Activated CD8-positive, alpha-beta memory T cell treated with anti-CD3 and anti-CD28 coated beads for 48 hours (primary cell): Measurements from ENCODE around the gene VPS37D.
"Not testable (repeated sequence)": the region's sequence is repeated elsewhere in the genome, so short reads cannot be mapped to it uniquely, and the experiment has no call there.

ENCODE experiments used
- DNase-seq, 3 experiments: peaks; one replicate each; pipeline ENCODE4 v3.0.0-alpha.2; 2020; ENCODE audit warnings: low read depth in 2 of 3, low spot score in 2 of 3

The VPS37D gene

DNA sequence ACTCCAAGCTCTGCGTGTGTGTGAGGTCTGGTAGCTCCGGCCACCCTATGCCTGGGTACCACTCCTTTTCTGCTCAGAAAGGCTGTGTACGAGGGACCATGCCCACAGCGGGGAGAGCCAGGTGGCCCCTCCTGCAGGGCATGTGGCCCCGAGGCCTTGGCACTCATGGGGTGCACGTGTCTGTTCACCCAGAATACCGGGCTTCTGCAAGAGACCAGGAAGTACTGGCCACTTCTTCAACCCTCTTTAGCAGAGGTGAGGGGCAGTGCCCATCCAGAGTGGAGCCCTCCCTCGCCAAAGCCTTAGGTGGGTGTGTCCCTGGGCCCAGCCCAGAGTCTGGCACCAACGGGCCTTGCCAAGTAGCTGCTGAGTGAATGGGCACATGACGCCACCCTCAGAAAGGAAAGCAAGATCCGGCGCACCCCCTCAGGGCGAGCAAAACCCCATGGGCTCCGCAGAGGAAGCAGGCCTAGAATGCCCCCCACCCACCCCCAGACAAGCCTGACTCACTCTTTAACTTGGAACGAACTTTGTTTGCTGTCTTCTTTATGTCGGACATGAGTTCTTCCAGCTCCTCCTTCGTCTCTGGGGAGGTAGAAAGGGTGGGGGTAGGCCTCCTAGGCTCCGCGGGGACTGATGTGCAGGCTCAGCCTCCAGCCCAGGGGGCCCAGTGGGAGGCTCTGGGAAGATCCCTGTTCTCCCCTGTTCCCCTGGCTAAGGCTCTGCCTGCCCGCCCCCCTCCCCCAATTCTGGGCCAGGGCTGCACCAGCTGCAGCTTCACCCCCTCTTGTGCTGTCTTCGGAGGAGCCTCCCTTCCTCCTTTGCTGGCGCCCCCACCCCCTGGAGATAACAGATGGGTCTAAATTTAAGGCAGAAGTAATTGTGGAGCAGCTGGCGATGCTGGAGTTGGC is 37.3 kb downstream of the VPS37D start:
- no peak for DNase-seq

DNA sequence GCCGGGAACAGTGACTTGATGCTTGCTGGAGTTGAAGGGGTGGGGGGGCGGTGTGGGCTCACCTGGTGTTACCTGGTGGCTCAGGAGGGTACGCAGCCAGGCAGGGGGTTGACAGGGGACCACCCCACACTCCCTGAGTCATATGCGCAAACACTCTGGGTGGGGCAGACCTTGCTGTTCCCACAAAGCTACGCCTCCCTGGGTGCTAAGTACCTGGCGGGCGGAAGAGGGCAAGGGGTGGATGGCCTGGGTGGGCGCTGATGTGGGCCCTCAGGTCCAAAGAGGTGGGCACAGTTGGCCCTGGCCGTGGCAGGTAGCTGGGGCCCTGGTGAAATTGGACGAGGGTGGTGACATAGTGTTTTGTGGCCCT is 37.9 kb downstream of the VPS37D start:
- no peak for DNase-seq

DNA sequence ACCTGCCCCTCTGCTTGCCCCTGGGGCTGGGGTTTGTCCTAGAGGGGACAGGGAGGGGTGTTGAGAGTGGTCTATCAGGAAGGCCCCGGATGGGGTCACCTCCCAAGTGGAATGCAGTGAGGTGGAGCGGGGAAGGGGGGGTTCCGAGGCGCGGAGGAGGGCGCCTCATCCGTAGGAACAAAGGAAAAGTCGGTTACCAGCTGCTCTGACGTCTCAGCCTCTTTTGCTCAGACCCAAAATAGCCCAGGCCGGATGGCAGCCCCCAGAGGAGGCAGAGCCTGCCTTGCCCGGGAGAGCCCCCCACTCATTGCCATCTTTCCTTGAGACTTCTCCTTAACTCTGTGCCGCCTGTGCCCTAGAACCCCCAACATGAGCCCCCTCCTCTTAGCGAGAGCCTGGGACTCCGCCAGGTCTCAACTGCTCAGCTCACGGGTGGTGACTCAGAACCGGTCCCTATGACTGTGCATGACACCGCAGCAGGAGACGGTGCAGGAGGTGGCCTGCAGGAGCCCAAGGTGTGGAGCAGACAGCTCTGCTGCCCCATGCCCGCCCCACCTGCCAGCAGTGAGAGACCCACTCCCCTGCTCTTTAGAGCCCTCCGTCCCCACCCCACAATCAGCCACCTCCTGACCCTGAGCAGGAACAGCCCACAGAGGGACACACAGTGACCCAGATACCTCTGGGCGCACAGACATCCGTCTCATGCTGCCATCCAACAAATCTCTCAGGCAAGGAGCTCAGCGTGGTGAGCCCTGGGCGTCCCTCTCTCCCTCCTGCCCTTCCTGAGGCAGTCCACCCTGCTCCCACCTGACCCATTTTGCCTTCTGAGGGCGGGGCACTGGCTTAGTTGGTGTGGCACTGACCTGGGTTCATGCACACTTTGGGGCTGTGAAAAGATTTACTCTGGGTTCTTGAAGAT is 38.8 kb downstream of the VPS37D start:
- DNase-seq, result no peak

DNA sequence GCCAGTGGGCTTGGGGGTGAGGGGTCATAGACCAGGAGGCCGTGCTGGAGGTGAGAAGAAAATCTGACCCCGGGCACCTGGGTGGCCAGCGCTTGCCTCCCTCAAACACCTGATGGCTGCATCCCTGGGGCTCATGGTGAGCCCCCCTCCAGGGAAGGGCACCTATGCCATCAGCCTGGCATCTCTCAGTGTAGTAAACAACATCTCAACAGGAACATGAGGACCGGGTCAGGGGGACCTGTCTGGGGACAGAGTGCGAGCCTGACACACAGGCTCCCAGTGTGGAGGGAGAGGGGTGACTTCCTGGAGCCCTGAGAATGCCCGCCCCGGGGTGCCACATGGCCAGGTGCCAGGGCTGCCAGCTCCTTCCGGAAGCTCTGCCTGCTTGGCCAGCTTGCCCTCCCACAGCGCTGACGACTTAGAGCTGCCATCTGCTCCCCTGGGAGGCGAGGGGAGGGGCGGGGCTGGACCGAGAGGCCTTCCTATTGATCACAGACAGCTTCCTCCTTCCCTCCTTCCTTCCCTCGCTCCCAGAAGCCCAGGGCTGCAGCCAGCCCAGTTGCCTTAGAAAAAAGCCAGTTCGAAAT is 39.5 kb downstream of the VPS37D start:
- DNase-seq, result no peak

DNA sequence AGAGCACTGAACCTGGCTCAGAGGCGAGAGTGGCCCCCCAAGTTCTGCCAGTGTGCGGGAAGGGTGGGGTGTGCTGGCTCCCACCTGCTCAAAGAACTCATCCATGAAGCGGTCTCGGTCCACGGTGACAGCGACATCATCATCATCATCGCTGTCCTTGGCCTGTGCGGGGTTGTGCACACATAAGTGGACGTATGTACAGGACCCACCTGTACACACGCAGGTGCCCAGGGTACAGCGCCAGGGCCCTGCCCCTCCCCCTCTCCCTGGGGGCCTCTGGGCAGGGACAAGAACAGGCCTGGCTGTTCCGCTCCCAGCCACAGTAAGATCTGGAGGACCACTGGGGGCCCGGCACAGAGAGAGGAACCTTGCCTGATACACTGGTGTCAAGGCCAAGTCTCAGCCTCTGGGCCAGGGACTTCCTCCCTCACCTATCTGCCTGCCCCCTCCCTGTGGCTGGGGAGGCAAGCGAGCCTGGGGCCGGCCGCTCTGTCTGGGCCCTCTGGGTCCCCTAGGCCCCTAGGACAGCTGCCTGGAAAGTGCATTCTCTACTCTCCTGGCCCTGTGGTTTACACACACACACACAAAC is 41.4 kb downstream of the VPS37D start:
- DNase-seq, result no peak

DNA sequence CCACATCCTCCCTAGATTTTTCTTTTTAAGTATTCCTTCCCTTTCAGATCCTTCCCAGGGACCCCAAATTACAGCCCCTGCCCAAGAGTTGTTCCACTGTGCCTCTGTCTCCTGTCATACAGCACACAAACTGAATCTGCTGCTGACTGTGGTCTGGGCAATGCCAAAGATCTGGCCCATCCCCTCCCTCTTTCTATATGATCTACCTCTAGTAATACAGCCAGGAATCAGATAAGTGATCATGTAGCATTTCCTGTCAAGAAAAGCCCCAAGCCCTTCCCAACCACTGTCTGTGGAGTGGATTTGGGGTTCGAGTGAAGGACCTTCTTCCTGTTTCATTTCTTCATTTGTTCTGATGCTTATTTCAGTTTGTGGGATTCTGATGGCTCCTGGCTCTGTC is 45.1 kb downstream of the VPS37D start:
- DNase-seq, result no peak

DNA sequence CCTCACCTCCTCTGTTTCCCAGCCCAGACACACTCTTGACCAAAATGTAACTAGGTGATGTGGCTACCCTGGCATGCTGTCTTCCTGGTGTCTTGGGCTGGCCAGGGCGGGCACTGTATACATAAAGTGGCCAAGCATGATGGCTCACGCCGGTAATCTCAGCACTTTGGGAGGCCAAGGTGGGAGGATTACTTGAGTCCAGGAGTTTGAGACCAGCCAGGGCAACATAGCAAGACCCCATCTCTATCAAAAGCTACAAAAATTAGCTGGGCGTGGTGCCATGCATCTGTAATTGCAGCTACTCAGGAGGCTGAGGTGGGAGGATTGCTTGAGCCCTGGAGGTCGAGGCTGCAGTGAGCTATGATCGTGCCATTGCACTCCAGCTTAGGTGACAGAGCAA is 45.7 kb downstream of the VPS37D start:
- DNase-seq, result not testable (repeated sequence)

DNA sequence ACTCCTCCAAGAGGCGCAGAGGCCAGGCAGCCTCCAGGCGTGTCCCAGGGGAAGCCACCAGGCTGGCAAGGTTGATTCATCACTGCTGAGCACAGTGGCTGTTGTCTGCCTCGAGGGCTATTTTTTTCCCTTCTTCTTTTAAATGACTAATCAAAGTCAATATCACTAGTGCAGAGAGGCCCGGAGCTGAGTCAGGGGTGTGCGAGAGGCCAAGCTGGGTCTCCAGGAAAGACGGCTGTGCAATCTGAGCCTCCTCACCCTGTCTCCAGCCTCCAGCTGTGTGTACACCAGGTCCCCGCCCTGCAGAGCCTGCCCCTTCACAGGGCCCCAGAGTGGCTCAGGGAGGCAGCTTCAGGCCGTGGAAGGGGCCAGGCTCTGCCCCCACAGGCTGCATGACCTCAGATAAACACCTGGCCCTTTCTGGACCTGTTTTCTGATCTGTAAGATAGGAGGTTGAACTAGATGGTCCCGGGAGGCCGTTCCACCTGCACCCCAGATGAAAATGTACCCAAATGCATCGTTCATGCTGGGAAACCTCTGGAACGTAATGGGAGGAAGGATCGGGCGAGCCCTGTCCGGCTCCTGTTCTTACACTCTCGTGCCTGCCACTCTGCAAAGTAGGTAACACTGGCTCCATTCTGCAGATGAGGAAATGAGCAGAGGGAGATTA is 48.2 kb downstream of the VPS37D start:
- no peak for DNase-seq

DNA sequence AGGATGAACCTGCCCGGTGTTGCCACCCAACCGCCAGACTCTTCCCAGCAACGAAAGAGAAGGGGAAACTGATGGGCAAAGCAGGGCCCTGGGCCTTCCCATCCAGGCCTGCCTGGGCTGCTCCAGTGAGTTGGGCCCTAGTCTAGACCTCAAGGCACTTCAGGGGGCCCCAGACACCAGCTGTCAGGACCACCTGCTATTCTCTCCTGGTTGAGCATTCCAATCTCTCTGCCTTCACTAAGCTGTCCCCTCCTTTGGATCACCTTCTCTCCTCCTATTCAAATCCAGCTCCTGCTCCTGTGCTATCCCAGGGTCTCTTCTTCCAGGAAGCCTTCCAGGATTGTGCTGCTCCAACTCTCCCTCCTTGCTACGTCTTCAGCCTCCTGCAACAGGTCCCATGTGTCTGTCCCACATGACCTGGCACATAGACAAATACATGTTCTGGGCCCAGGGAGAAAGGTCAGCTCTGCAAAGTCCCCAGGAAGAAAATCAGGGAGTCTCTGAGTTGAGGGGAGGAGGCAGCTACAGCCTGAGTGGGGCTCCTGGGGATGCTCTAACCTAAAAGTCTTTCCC is 48.8 kb downstream of the VPS37D start:
- no peak for DNase-seq

DNA sequence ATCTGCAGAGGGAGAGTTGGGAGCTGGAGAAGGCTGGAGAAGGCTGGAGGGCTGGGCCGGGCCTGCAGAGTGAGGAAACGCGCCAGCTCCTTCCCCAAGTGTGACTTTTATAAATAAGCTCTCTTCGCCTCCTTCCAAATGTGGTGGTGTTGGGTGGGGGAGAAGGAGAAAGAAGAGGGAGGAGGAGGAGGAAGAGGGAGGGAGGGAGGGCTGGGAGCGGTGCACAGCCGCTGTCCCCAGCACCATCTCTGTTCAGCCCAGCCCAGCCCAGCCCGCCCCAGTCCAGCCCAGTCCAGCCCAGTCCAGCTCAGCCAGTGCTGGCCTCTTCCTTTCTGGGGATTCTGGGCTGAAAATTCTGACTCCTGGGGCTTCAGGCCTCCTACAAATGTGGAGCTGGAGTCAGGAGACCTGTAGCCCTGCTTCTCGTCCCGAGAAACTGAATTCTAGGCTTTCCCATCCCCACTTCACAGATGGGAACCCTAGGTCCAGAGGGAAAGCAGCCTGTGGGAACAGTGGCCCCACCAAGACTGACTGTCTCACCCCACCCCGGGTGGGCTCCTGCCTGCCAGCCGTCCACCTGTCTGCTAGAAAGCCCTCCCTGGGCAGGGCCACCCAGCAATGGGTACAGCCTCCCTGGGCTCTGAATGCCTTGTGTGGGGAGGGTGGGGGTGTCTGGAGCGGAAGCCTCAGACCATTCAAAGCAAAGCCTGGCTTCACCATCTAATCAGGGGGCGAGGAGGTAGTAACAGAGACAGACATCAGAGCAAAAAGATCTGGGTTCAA is 49.6 kb downstream of the VPS37D start:
- DNase-seq, result no peak

DNA sequence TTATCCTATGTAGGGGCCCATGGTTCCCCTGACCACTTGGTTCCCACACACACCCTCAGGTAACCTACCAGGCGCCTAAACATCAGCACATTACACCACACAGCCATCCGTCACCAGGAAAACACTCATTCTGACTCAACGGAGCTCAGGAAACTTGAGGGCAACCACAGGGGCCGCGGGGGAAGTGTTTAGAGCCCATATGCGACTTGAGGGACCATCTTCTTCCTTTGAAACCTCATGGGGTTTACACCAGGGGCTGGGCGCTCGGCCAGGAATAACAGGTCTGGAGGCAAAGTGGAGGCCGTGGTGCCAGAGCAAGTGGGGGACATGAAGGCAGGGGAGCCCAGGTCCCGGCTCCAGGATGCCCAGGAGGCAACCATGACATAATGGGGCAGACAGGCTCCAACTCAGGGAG is 50.4 kb downstream of the VPS37D start:
- peak; percentile 61 to 67 (median 64) for DNase-seq

DNA sequence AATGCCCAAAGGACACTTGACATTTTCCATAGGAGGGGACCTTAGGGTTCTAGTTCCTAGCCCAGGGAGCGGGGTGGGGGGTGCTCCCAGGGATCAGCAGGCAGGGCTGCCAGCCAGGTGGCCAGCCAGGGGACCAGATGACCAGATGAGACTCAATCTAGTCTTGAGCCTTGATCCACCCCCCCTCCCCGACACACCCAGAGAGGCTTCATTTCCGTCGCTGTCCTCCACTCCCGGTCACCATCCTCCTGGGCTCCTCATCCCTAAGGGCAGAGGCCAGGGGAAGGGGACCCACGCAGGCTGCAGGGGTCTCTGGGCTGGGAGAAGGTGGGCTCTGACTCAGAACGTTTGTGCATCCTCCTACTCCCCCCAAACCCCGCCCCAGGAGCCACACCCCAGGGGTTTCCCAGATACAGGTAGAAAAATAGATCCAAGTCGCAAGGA is 50.8 kb downstream of the VPS37D start:
- DNase-seq, result no peak

DNA sequence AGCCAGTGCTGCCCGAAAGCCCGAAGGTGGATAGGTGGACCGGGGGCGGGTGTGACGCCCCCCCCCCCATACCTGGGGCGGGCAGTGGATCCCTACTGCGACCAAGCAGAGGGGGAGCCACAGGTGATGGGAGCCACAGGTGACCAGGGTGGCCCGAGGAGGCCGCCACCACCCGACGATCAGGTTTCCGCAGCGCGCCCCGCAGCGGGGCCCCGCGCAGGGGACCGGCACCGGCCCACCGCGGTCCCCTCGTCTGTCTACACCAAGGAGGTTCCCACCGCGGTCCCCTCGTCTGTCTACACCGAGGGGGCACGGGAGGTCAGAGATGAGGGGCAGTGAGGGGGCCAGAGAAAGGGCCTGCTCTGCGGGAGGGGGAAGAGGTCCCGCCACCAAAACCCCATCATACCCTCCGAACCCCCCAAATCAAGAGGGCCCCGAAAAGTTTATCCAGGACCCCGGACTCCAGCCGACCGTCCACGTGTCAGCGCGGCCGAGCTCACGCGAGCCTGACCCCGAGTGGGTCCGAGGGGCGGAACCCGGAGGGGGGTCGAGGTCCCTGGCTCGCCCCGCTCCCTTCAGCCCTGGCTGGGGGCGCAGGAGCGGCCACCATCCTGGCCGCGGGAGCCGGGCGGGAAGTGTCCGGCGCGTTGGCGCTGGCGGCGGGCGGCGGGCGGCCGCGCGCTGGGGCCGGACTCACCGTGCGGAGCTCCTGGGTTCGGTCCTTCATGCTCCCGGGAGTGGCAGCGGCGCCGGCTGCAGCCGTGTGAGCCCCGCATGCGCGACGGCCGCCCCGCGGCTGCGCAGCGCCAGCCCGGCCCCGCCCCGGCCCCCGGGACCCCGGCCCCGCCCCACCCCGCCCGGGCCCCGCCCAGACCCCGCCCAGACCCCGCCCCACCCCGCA is 51.5 kb downstream of the VPS37D start, which contains the start of gene STX1A:
STX1A (minus strand) TSS at position 765 of the 901 bp plus-strand sequence; CDS start at position 727, 38 bp downstream.
- peak in 2 of 3 experiments; percentile 37 to 54 for DNase-seq

DNA sequence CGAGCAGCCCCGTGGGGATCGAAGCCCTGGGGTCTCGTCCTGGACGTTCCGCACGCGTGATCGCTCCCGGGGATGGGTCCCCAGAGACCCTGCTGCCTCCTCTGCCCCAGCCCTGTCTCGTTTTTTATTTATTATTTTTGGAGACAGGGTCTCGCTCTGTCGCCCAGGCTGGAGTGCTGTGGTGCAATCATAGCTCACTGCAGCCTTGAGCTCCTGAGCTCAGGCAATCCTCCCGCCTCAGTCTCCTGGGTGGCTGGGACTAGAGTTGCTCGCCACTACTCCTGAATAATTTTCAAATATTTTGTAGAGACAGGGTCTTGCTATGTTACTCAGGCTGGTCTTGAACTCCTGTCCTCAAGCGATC is 52.2 kb downstream of the VPS37D start:
- no peak for DNase-seq

DNA sequence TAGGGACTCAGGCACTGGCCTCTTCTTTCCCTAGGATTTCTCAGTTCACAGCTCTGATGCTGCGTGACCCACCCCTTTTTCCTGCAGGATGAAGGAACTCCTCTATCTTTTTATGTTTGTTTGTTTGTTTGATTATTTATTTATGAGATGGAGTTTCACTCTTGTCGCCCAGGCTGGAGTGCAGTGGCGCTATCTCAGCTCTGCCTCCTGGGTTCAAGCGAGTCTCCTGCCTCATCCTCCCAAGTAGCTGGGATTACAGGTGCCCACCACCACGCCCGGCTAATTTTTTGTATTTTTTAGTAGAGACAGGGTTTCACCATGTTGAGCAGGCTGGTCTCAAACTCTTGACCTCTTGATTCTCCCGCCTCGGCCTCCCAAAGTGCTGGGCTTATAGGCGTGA is 52.8 kb downstream of the VPS37D start:
- DNase-seq, result not testable (repeated sequence)

DNA sequence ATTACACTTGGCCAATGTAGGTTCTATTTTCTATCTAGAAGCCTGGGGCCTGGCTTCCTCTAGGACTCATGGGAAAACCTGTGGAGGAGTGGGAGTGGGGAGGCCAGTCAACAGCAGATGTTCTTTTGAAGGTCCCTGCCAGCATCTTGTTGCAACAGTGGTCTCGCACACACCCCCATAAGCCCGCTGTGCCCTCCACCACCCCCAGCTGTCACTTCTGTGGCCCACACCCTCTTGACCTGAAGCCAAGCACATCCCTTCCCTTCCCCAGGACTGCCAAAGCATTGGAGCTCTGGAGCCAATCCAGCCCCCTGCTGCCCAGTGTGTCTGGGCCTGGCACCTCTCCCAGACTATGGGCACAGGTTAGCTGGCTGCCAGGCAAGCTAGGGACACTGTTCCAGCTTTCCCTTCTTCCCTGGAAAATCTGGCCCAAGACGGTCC is 53.8 kb downstream of the VPS37D start:
- no peak for DNase-seq
